ENCODE measurements around the gene TRHDE. TPM values are rescaled to one million over a fixed set of nuclear protein-coding genes. Genes with fewer than 3 reads are reported as not detected.
"Not testable (repeated sequence)": the region's sequence is repeated elsewhere in the genome, so short reads cannot be mapped to it uniquely, and the experiment has no call there.

TRHDE gene
- total RNA-seq, 1 donor from 2014 or later, result 26.9 TPM

DNA sequence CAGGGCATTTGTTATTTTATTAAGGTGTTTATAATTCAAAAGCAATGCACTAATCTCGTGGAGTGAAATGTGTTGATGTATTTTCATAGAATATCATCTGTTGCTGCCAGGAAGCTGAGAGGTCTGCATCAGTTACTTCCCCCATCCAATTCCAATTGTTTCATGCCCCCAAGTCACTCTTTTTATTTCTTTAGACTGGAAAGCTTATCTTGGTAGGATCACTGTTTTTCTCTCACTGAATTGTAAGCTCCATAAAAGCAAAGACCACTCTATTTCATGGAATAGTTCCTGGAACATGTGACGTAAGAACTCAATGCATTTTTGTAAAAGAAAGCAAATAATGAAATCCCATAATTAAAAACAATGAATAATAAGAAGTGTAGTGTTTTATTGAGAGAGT lies 420.2 kb downstream of the TRHDE start:
- TF ChIP-seq, protein P1, sequence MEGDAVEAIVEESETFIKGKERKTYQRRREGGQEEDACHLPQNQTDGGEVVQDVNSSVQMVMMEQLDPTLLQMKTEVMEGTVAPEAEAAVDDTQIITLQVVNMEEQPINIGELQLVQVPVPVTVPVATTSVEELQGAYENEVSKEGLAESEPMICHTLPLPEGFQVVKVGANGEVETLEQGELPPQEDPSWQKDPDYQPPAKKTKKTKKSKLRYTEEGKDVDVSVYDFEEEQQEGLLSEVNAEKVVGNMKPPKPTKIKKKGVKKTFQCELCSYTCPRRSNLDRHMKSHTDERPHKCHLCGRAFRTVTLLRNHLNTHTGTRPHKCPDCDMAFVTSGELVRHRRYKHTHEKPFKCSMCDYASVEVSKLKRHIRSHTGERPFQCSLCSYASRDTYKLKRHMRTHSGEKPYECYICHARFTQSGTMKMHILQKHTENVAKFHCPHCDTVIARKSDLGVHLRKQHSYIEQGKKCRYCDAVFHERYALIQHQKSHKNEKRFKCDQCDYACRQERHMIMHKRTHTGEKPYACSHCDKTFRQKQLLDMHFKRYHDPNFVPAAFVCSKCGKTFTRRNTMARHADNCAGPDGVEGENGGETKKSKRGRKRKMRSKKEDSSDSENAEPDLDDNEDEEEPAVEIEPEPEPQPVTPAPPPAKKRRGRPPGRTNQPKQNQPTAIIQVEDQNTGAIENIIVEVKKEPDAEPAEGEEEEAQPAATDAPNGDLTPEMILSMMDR (conservative IDR thresholded peaks at IDR 0.05; ENCODE audit: low read depth, low read length), result no peak
- no peak overlapping the region for H3K4me3 ChIP-seq (ENCODE audit: low read depth, low read length)

DNA sequence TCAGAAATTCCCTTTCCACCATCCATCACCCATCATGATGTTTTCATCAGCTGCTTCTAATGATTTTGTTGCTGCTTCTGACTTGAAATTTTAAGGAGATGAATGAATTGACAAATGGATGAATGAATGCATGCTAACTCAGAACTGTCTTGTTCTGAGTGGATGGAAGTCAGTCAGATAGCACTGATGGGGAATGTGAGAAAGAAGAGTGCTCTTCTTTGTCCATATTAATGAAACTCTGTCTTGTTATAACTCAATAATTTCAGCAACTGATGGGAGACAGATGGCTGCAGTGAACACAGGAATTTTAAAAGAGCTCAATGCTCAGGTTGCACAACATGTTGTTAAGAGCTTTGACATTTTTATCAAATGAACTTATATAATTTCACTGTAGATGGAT lies 422.0 kb downstream of the TRHDE start:
- DNase-seq (ENCODE audit: low read depth), result no peak
- TF ChIP-seq, protein P1 (conservative IDR thresholded peaks at IDR 0.05; ENCODE audit: low read depth, low read length), result no peak
- no peak overlapping the region for H3K4me3 ChIP-seq (ENCODE audit: low read depth, low read length)

More for the DNA sequence above, 420.2 kb downstream of the TRHDE start:
- DNase-seq (ENCODE audit: low read depth), result no peak

DNA sequence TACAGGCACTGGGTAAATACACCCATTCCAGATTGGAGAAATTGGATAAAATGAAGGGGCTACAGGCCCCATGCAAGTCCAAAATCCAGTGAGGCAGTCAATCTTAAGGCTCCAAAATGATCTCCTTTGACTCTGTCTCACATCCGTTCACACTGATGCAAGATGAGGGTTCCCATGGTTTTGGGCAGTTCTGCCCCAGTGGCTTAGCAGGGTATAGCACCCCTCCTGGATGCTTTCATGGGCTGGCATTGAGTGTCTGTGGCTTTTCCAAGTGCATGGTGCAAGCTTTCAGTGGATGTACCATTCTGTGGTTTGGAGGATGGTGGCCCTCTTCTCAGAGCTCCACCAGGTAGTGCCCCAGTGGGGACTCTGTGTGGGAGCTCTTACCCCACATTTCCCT lies 427.2 kb downstream of the TRHDE start:
- no peak for DNase-seq (ENCODE audit: low read depth)
- TF ChIP-seq, protein P1 (conservative IDR thresholded peaks at IDR 0.05; ENCODE audit: low read depth, low read length), result peak; percentile 7
- no peak overlapping the region for H3K4me3 ChIP-seq (ENCODE audit: low read depth, low read length)

DNA sequence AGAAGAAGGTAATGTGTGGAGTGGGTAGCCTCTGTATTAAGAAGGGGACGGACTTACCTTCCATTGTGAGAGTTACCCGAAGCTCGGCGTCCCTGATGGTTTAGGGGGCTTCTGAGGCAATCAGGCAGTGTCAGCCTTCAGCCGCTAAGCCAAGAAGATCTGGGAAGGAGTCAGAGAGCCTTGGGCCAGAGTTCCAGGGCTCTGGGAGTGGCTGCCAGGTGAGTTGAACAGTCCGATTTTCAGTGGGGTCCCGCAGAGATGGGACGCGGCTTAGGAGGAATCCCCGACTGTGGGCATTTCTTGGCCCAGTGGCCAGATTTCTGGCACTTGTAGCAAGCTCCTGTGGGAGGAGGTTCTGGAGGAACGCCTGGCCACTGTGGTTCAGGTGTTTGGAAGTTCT lies 439.9 kb downstream of the TRHDE start:
- DNase-seq (ENCODE audit: low read depth); H3K4me3 ChIP-seq (ENCODE audit: low read depth, low read length): not testable (repeated sequence)

DNA sequence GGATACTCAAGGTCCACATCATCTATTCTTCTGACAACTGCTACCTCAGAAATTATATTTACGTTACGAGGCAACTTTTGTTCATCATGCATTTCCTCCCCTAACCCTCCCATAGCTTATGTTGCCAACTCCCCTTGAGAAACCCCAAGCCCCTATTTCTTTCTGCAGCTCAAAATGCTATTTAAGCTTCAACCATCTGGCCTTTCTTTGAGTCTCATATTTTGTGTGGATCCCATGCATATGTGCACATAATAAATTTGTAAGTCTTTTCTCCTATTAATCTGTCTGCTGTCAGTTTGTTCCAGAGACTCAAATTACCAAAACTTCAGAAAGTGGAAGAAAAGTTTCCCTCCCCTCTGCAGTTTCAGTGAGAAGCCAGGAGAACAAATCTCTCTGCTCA lies 444.1 kb downstream of the TRHDE start:
- TF ChIP-seq, protein P1 (conservative IDR thresholded peaks at IDR 0.05; ENCODE audit: low read depth, low read length), result no peak
- no peak for DNase-seq (ENCODE audit: low read depth)
- no peak overlapping the region for H3K4me3 ChIP-seq (ENCODE audit: low read depth, low read length)

DNA sequence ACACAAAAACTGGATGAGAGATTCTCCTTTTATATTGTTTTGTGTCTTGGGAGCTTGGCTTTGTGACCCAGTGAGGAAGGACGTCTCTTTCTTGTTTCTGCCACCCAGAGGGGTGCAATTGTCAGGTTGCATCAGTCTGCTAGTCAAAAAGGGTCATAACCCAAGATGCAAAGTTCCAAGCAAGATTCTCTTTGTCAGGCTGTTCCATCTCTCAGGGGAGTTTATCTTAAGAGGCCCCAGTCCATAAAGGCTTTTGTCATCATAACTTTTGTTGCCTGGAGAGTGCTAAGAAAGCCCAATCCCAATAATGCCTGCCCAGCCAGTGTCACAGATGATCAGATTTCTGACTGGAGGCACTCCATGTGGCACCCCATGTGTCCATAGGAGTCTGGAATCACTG lies 444.9 kb downstream of the TRHDE start:
- DNase-seq (ENCODE audit: low read depth), result no peak
- no peak overlapping the region for H3K4me3 ChIP-seq (ENCODE audit: low read depth, low read length)
- TF ChIP-seq, protein P1 (conservative IDR thresholded peaks at IDR 0.05; ENCODE audit: low read depth, low read length), result no peak
